GDM1 (cell line): Measurements from ENCODE around the gene CA4.
"Not testable (repeated sequence)": the region's sequence is repeated elsewhere in the genome, so short reads cannot be mapped to it uniquely, and the experiment has no call there.

Source experiments
- DNase-seq: peaks from one replicate; lab custom pipeline; 2025; lab: John Stamatoyannopoulos, UW

The CA4 gene

DNA sequence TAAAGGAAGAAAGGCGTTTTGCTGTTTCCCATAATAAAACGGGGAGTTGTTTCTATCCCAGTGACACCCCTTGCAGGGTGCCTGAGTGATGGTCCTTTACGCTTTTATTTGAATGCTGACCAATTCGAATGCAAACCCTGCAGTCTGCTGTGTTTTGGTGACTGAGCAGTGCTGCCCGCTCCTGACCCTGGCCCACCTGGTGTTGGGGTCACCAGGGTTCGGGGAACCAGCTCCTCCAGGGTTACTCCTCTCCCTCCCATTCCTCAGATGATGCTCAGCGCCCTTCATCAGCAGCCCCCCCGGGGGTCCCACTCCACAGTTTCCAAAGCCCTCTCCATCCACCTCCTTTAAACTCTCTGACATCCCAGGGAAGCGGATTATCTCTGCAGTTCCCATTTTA, 6.0 kb downstream of the CA4 start:
- no peak for DNase-seq

DNA sequence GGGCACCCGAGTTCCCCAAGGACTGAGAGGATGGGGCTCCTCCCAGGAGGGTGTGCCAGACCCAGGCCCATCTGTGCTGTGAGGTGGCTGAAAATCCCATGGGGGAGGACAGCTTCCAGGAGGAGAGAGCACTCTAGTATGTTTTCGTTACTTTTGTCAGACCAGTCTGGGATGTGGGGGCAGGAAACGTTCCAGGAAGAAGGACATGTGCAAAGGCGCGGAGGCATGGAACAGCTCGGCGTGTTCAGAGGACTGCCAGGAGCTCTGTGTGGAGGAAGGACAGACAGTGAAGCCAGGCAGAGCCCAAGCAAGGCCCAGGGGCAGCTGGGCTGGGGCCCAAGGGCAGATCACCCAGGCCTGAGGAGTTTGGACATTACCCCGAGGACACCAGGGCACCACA, 7.0 kb downstream of the CA4 start:
- DNase-seq, result no peak

DNA sequence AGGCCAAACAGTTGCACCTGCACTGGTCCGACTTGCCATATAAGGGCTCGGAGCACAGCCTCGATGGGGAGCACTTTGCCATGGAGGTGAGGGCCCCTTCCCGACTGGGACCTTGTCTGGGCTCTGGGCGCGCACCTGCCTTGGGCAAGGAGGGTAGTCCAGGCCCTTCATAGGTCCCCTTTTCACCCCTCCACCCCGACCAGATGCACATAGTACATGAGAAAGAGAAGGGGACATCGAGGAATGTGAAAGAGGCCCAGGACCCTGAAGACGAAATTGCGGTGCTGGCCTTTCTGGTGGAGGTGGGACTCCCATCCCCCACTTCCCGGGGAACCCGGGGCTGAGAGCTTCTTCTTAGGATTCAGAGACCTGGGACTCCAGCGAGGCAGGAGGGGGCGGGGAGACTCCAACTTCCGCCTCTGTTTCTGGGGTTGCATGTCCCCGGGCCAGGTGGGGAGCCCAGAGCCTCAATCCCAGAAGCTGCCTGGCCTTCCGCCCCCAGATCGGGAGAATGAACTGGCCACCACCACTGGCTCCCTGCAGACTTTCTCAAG, 7.8 kb downstream of the CA4 start:
- DNase-seq, result no peak

DNA sequence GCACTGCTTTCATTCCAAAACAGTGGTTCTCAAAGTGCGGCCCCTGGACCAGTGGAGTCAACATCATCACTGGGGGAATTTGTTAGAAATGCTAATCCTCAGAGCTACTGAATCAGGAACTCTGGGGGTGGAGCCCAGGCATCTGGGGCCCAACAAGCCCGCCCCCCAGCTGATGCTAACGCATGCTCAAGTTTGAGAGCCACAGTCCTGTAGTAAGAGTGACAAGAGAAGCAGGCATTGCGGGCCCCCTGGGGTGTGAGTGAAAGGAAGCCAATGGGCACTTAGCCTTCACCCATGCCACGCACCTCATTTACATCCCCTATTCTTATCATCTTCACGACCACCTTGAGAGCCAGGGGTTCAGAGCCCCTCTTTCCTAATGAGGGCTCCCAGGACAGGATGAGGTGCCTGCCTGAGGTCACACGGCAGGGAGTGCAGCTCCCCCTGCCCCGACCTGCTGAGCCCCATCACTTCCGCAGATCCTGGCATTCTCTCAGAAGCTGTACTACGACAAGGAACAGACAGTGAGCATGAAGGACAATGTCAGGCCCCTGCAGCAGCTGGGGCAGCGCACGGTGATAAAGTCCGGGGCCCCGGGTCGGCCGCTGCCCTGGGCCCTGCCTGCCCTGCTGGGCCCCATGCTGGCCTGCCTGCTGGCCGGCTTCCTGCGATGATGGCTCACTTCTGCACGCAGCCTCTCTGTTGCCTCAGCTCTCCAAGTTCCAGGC, 9.1 kb downstream of the CA4 start:
- DNase-seq, result no peak

DNA sequence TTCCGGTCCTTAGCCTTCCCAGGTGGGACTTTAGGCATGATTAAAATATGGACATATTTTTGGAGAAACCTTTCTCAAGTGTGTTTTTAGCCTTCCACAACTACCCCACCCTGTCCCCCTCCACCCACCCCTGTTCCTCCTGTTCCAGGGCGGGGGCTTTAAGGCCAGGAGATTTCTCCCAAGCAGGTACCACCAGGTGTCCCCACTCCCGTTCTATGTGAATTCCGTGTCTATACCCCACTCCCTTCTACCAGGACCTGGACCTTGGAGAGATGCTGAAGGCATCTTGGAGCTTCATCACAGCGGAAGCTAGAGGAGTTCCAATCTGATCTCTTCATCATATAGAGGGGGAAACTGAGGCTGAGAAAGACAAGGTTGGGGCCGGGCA, 9.7 kb downstream of the CA4 start:
- no peak for DNase-seq

DNA sequence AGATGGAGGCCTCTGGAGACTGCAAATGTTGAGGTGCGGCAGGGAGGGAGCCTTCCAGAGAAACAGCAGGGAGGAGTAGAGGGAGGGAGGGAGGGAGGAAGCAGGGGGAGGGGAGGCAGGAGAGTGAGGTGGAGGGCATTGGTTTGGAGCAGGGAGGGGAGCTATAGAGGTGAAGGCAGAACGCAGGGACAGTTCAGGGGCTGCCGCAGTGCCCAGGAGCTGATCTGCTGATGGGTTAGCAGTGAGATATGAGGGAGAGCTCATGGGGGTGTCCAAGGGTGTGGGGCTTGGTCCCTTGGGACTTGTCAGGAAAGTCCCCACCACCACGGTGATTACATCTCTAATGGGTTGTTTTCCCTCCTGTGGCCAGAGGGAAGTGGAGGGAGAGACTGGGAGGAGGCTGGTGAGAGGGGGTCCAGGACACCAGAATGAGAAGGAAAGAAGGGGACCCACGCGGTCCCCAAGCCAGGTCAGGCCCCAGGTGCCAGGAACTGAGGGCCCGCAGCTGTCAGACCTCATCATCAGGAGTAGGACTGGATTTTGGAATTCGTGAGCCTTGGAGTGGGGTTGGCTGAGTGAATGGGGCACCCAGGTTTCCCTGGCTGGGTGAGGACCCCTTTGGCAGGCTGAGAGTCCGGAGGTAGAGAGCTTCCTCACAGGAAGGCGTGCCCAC, 11.2 kb downstream of the CA4 start:
- DNase-seq, result no peak

DNA sequence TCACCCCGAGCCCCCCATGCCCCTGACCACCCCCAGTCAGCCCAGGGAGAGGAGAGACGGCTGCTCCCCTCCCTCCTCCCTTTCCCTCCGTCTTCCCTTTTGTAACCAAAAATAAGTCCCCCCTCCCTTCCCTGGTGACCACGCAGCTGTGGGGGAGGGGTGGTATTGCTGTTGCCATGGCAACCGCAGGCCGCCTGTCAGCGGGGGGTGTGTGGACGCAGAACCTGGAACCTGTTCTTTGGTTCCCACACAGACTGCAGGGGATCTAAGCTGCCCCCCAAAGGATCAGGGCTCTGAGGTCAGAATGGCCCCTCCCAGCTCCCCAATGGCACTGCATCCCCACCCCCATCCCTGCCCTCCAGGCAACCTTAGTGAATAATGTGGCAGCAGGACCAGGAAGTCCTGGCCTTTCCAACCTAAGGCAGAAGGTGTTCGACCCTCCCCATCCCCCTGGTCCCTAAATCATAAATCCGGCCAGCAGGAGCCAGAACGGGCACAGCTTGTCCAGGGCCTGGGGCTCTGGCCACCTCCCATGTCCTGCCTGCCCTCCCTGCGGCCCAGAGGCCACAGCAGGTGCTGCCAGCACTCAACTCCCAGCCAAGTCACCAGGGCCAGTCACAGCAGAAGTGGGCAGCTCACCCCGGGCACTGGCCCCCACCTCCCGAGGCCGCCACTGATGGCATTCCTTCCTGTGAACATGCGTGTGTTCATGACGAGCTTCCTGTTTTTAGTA, 12.0 kb downstream of the CA4 start:
- peak; percentile 34 for DNase-seq

DNA sequence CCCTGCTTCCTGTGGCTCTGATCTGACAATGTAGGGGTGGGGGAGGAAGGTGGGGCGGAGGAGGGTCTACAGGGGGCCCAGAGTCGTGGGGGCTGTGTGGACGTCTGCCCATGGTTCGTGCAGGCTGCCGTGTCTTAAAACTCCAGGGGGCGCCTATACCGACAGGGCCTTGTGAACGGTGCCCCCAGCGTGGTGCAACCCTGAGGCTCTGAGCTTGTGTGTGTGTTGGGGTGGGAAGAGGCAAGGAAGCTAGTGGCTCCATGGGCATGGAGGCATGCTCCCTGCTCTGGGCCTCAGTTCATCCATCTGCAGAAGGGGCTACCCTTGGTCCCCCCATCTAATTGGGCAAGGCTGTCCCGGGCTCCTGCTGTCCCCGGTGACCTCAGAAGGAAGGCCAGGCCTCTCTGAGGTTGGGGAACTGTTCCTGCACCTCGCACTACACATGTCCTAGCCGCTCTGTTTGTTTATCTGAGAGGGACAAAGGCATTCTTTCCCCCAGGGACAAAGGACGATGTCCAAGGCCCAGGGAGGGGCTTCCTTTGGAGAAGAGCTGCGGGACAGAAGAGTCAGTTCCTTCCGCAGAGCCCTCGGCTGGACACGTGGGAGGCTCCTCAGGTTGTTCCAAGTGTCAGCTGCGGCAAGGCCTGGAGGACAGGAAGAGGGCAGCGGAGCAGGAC, 13.5 kb downstream of the CA4 start:
- no peak for DNase-seq

DNA sequence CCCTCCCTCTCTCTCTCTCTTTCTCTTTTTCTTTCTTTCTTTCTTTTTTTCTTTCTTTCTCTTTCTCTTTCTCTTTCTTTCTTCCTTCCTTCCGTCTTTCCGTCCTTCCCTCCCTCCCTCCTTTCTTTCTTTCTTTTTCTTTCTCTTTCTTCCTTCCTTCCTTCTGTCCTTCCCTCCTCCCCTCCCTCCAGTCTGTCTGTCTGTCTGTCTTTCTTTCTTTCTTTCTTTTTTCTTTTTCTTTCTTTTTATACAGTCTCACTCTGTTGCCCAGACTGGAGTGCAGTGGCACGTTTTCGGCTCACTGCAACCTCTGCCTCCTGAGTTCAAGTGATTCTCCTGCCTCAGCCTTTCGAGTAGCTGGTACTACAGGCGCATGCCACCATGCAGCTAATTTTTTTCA, 14.4 kb downstream of the CA4 start:
- DNase-seq, result no peak

DNA sequence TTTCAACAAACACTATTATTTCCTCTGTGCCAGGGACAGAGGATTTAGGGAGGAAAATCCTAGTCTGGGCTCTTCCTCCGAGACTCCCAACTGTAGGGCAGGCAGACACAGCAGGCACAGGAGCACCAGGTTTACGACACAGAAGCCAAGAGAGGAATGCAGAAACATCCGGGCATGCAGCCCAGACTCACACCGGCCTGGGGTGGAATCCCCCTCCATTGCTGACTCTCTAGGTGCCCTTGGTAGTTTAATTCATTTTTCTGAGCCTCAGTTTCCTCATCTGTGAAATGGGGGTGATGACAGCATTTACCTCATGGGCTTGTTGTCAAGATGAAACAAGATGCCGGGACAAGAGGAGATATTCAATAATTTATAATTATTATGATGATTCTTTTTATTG, 14.9 kb downstream of the CA4 start:
- no peak for DNase-seq

DNA sequence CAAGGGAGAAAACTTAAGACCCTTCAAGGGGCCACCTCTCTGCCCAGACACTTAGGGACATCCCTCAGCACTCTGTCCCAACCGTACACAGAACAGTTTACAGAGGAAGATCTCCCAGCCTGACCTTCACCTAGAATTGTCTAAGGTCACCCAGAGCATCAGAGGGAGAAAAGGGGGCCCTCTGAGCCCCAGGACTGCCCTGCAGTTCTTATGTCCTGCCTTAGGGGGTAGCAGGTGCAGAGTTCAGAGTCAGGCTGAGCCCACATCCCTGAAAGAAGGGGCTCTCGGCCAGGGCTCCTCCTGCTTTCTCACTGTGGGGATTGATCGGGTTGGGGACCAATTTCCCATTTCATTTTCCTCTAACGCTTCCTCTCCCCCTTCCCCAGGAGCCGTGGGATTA, 15.4 kb downstream of the CA4 start:
- DNase-seq, result no peak

DNA sequence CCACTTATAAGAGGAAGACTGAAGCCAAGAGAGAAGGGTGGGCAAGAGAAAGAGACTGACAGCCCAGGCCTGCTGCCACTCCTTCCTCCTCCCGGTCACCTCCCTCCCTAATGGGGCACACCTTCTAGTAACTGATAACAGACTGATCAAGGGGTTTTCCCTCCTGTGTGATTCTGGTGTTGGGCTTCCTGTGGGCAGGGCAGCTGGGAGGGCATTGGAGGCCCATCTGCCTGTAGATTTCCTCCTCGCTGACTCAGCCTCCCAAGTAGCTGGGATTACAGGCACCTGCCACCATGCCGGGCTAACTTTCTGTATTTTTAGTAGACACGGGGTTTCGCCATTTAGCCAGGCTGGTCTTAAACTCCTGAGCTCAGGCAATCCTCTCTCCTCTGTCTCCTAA, 16.2 kb downstream of the CA4 start:
- no peak for DNase-seq

DNA sequence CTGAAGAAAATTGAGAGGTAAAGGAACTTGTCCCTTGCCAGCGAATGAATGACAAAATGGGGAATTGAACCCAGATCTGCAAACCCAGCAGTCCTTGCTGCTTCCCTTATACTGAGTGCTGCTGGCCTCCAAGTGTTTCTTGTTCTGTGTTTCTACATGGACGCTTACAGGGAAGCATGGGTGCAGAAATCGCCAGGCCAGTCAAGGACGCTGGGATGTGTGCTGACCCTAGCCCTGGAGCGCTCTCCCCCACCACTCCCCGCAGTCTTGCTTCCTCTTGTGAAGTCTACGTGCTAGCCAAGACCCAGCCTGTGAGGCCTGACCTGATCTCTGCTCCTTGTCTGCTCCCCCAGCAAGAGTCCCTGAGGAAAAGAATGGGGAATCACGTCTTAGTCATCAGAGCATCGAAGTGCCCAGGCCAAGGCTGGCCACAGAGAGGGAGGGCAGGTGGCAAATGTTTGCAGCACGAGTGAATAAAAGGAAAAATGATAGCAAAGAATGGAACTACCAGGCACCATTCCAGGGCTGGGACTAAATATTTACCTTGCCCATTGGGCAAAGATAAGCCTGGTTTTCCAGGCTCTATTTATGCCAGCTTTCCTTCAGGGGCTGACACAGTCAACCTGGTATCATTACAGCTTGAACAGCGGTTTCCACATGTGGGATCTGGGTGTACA, 17.4 kb downstream of the CA4 start:
- DNase-seq, result no peak

DNA sequence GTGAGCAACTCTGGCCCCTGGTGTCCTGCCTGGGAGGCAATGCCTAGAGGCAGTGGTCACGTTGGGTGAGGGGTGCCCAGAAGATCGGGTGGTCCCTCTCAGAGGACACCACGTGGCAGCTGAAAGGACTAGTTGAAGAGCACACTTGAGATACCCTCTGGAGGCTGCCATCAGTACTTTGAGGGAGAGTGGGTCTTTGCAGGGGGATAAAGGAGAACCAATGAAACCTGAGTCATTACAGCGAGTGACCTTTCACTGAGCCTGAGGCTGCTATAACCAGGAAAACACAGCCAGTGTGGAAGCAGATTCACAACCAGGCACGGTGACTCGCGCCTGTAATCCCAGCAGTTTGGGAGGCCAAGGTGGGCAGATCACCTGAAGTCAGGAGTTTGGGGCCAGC, 18.9 kb downstream of the CA4 start:
- DNase-seq, result no peak

DNA sequence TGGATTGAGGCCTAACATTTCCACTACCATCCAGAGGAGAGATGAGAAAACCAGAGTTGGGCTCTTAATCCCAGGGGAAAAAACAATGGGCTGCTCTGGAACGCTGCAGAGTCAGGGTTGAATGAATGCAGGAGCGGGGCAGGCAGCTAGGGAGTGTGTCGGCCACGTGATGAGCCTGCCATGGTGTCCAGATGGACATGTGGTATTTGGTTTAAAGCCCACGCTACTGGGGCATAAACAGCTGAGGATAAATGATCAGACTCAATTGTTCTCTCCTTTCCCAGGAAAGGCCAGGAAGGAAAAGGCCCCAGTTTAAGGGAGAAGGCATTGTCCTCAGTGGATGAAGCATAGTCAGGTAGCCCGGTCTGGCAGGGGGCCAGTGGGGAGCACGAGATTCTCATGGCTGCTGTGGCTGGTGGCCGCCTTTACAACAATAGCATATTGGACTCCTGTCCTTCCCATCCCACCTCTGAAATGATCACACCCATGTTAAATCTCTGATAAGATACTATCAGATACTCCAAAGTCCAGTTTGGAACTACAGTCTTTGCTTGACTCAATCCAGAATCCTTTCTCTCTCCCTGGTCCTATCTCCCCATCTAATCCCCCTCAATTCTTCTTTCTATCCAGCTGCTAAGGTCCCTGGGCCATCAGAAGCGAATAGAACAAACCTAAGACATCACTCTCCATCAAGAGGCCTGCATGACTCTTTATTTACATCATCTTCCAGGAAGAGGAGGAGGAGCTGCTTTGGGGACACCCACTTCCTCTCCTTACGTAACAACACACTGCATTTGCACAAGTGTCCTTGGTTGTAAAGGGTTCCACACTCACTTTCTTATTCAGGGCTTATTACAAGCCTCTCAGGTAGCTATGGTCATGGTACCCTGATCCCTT, 20.4 kb downstream of the CA4 start:
- DNase-seq, result no peak

DNA sequence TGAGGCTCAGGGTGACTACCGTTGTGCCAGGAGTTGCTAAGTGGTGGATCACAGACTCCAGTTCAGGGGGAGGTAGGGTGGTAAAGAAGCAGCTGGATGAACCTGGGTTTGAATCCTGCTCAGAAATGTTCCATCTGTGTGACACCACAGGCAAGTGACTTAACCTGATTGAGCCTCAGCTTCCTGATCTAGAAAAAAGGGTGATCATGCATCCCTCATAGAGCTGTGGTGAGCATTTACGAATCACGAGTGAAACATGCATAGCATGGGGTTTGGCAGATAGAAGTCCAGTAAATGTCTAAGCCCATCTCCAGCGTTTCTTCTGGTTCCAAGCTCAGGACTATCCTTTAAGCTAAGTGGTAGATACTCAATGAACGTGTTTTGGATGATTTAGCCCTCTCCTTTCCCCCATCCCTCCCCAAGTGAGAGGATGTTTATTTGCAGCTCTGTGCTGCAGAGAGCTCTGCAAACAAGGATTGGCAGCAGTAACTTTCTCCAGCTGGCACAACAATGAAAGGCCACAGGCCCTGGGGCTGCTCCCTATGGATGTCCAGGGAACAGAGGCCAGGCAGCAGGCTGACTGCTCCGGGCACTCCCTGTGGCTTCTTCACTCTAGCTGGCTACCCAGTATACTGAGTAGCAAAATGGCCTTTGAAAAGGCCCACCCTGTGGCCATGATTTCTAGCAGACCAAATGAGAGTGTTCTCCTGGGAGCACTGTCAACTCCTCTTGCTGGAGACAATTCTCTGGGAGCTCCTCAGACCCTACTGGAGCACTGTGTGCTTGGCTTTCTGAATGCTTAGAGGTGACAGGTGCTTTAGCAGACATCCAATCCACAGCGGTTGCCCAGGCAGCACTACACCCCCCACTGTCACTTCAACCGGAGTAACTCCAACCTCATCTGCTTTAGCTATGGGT, 21.3 kb downstream of the CA4 start:
- no peak for DNase-seq

DNA sequence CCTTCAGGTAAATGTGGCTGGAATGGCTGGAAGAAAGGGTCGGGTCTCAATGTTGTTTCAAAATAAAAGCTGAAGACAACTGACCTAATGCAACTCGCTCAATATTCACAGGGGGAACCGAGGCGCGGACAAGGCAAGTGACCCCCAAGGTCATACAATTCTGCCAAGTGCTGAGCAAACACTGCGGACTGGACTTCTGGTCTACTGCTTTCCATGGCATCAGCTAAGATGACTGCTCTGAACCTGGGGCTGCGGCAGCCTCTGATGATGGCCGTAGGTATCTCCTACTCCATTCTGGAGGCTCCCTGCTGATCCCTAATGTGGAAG, 21.9 kb downstream of the CA4 start:
- no peak for DNase-seq

DNA sequence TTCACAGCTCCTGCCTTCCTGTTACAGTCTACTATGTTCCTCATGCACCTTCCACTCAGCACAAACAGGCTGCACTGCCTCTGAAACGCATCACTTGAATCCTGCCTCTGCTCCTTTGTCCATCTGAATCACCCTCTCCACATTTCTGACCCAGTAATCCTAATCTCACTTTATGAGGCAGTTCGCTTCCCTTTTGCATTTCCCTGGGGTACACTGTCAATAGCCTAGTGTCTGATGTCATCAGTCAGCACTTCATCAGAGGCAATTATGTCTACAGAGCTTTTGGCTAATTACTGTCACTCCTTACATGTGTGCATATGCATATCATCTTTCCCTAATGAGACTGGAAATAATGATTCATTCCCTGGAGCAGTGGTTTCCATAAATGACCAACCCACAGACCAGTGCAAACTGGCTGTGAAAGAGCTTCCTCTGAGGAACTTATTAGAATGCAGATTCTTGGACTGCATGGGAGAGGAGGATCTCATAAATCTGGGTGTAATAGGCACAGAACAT, 23.6 kb downstream of the CA4 start:
- DNase-seq, result no peak

DNA sequence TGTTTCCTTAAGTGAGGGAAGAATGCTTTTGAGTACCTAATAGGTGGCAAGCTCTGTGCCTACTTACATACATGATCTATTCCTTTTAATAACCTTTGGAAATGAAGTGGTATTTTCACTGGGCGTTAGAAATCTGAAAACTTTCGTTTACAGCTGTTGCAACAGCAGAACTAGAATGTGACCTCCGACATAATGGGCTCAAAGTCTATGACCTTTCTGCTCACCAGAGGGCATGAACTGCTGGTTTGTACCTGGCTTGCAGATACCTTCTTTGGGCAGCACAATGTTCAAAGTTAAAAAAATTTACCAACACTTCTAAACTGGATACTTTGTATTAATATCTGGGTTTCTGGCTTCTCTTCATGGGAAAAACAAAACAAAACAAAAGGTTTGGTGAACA, 24.3 kb downstream of the CA4 start:
- DNase-seq, result no peak

DNA sequence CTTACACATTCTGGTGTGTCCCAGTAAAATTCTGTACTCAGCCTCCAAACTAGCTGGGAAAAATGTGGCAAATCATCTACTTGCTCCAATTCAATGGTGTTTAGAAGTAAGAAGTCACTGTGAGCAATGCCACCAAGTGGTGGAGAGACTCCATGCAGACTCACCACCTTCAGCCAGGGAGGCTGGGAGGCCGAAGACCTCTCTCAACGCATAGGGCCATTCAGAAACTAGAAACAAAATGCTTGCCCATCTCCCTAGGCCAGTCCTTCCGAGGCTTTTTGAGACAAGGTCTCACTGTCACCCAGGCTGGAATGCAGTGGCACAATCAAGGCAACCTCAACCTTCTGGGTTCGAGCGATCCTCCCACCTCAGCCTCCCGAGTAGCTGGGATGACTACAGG, 25.0 kb downstream of the CA4 start:
- DNase-seq, result not testable (repeated sequence)
